Keratinocyte (primary cell): ENCODE data around the gene SERPIND1.

ENCODE experiments used
- EZH2 ChIP-seq: IDR thresholded peaks from one replicate; pipeline ENCODE4 v1.6.1; 2012; ENCODE audit warnings: inconsistent platforms, mild to moderate bottlenecking, low read length, moderate library complexity
- TF ChIP-seq, protein P1 (sequence below), 3 experiments: IDR thresholded peaks in 1 of 3; conservative IDR thresholded peaks in 1 of 3; optimal IDR thresholded peaks in 1 of 3; 2 replicates in 2 of 3; 3 replicates in 1 of 3; pipeline versions ENCODE3 to v1.5.1; 2011; ENCODE audit warnings: low read length in 3 of 3, mild to moderate bottlenecking in 3 of 3, moderate library complexity in 2 of 3, control low read depth in 1 of 3, inconsistent platforms in 1 of 3; ENCODE audit not compliant: insufficient read depth in 2 of 3; ENCODE audit errors: extremely low read depth in 1 of 3

DNA sequence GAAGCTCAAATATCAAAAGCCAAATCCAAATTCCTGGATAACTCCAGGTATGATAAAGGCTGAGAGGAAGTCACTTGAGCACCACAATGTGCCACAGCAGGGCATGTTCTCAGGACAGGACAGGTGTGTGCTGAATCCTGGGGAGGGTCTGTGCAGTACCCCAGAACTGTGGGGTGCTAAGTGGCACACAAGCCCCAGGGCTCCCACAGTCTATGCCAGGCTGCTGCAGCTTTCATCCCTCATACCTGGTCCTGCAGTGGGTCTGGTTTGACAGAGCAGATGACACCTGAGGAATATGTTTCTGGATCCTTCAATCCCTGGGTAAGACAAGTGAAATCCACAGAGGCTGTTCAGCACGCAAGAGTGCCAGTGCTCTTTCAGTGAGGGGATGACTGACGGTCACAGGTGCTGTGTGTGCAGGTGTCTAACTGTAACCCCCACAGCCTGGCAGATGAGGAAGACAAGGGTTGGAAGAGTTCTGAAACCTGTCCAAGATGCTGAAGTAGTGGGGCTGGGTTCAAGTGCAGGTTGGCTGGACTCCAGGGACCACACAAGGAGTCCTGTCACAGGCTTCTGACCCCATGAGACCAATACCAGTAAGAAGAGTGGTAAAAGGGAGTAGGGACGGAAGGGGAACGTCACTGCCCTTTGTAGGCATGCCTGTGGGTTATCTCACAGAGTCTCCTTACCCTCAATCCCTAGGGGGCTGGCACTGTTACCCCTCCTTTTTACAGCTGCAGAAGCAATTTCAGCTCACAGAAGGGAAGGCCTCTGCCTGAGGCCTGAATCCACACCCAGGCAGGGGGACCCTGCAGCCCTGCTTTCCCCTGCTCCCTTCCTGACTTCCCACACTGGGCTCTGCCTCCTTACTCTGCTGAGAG lies 14.1 kb downstream of the SERPIND1 start:
- TF ChIP-seq, protein P1, sequence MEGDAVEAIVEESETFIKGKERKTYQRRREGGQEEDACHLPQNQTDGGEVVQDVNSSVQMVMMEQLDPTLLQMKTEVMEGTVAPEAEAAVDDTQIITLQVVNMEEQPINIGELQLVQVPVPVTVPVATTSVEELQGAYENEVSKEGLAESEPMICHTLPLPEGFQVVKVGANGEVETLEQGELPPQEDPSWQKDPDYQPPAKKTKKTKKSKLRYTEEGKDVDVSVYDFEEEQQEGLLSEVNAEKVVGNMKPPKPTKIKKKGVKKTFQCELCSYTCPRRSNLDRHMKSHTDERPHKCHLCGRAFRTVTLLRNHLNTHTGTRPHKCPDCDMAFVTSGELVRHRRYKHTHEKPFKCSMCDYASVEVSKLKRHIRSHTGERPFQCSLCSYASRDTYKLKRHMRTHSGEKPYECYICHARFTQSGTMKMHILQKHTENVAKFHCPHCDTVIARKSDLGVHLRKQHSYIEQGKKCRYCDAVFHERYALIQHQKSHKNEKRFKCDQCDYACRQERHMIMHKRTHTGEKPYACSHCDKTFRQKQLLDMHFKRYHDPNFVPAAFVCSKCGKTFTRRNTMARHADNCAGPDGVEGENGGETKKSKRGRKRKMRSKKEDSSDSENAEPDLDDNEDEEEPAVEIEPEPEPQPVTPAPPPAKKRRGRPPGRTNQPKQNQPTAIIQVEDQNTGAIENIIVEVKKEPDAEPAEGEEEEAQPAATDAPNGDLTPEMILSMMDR (optimal IDR thresholded peaks at IDR 0.05 in 1 of 3, IDR thresholded peaks at IDR 0.05 in 1 of 3, conservative IDR thresholded peaks at IDR 0.05 in 1 of 3; ENCODE audit: extremely low read depth in 1 of 3, insufficient read depth in 2 of 3, low read length in 3 of 3) = no peak
- TF ChIP-seq EZH2 = no peak
